ENCODE data around the gene TXNRD1.
"Not testable (repeated sequence)": the region's sequence is repeated elsewhere in the genome, so short reads cannot be mapped to it uniquely, and the experiment has no call there.

TXNRD1 gene

DNA sequence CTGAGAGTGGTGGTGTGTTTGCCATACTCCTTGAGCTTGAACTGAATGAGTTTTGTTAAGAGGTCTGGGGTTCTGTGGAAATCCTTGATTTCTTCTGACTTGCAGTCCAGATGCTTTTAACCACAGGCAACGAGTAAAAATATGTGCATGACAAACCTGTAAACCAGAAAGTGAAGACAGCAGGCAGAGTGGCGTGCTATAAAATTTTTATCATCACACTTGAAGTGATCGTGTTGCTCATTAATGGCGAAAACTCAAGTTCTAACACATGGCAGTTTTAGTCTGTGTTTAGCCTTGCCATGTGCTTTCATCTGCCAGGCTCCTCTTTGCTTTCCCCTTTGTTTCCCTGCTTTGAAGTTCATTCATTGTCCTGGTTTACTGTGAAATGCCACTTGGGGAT, 28.0 kb downstream of the TXNRD1 start:
- DNase-seq = no peak

DNA sequence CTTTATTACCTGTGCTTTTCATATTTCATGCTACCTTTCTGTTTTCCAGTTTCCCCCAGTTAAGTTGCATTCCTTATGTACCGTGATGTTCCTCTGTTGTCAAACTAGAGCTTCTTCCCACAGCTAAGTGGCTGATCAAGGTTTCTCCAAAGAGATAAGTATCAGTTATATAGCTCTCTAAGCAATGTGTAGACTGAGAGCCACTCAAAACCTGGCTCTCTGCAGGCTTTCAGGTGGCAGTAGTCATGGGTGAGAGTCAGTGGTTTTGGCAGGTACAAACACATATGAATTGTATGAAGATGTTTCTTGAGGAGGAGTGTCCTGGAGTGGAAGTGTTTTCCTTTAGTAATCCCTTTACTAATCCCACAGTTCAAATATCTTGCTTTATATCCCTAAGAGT, 28.4 kb downstream of the TXNRD1 start:
- no peak for DNase-seq

DNA sequence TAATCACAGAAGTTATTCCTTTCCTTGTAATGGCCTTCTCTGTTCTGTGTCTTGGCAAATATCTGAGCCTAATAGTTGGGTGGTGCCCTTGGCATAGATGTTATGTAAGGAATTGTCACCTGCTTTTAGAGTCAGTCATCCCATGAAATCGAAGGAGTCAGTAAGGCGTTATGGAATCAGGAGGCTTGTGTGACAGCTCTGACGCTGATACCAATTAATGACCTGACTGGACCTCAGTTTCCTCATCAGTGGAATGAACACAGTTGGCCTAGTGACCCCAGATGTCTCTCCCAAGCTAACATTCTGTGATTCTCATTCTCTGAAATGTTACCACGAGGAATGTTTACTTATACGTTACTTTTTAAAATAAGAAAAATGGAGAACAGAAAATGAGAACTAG, 32.1 kb downstream of the TXNRD1 start:
- no peak for DNase-seq

DNA sequence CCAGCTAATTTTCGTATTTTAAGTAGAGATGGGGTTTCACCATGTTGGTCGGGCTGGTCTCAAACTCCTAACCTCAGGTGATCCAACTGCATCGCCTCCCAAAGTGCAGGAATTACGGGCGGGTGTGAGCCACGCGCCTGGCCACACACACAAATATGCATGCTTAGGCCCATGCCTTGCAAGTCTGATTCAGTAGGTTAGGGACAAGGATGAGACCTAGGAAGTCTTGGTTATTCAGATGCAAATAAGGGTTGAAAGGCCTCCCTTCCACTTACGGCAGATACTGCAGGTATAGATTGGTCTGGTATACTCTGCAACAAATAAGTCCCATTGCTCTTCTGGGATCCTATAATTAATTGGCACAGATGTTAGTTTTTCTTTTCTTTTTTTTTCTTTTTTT, 32.9 kb downstream of the TXNRD1 start:
- no peak for DNase-seq

DNA sequence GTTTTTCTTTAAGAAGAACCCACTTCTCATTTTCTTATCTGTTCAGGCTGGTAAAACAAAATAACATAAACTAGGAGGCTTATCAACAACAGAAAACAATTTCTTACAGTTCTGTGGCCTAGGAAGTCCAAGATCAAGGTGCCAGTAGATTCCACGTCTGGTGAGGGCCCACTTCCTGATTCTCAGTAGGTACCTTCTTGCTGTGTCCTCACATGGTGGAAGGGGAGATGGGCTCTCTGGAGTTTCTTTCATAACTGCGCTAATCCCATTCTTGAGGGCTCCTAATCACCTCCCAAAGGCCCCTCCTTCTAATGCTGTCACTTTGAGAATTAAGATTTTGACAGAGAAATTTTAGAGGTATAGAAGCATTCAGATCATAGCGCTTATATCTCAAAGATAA, 33.4 kb downstream of the TXNRD1 start:
- no peak for DNase-seq

DNA sequence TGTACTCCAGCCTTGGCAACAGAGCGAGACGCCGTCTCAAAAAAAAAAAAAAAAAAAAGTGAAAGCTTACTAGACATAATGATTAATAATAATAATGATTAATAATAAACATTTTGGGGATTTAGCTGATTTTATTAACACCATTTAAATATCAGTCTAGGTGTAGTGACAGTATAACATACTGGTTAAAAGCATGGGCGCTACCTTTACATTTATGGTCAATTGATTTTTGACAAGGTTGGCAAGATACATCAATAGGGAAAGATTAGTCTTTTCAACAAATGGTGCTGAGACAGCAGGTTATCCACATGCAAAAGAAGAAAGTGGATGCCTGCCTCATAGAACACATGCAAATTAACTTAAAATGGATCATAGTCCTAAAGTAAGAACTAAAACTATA, 34.3 kb downstream of the TXNRD1 start:
- no peak for DNase-seq

DNA sequence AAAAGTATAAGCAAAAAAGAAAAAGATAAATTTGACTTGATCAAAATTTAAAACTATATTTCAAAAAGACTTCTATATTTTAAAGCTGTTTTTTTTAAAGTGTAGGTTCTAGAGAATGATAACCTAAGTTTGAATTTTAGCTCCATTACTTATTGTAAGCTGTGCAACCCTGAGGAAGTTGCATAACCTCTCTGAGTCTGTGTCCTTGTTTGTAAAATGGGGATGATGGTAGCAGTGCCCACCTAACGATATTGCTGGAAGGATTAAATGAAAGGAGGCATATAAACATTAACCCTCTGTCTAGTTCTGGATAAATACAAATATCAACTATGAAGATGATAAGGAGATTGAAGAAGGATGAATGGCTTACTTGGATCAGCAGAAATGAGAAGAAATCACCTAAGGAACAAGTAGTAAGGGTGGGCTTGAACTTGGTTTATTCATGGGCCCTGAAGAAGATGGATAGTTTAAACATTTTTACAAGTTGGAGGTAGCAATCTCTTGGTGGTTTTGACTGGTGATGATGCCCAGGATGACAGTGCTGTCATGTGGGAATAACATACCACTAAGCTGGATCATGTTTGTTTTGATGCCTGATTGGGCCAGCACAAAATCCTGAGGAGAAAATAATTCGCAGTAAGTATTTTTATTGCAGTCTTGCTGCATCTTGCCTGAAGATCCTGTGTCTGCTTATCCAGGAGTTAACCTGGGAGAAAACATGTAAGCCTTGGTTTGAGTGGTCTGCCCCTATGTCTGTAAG, 35.0 kb downstream of the TXNRD1 start:
- DNase-seq = no peak

DNA sequence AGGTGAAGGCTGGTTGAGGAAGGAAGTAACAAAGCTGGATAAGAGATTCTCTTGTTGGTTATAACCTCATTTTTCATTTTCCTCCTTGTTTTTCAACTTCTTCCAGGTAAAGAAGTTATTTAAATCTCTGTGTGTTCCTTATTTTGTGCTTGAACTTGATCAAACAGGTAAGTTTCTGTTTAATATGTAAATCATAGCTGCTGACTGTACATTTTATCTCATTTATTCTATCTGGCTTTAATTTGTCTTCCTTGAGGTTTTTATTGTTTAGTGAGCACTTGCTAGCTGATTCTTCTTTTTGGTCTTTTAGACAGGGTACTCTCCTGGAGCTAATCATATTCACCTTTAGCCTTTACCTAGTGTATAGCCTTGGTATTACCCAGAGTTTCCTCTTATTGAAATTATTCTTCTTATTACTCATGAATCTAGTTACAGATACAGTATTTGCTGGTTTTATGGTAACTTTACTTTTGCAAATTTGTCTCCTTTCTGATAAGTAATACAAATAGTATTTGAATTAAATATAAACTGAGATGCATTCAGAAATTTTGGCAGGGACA, 42.4 kb downstream of the TXNRD1 start:
- DNase-seq = no peak

DNA sequence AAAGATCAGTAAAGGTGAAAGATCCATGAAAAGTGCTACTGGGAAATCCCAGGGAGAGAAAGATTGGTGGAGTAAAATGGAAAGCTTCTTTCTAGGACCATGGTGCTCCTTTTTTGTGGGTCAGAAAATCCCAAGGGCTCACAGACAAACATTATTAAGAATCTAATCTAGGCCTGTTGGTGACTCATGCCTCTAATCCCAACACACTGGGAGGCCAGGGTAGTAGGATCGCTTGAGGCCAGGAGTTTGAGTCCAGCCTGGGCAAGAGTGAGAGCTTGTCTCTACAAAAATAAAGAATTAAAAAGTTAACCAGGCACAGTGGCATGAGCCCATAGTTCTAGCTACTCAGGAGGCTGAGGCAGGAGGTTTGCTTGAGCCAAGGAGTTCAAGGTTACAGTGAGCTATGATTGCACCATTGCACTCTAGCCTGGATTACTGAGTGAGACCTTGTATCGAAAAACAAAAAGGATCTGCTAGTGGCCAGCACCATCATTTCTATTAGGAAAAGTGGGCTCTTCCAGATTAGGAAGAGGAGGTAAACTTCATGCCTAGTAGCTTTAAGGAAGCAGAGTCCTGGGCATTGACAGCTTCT, 43.0 kb downstream of the TXNRD1 start:
- no peak for DNase-seq

DNA sequence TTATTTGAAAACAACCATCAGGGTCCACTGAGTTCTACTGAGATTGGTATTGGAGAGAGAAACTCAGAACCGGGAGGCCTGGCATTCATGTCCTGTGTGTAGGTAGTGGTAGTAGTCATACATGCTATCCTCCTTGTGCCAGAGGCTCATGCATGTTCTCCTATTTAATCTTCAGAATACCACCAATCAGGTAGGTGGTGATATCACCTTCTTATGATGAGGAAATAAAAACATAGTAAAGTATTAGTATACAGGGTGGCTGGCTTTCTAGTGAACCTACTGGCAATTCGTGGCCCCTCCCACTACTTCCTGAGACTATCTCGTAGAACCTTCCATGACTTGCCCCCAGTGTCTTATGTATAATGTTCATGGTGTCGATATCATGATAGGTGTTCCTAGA, 47.4 kb downstream of the TXNRD1 start:
- DNase-seq = no peak

DNA sequence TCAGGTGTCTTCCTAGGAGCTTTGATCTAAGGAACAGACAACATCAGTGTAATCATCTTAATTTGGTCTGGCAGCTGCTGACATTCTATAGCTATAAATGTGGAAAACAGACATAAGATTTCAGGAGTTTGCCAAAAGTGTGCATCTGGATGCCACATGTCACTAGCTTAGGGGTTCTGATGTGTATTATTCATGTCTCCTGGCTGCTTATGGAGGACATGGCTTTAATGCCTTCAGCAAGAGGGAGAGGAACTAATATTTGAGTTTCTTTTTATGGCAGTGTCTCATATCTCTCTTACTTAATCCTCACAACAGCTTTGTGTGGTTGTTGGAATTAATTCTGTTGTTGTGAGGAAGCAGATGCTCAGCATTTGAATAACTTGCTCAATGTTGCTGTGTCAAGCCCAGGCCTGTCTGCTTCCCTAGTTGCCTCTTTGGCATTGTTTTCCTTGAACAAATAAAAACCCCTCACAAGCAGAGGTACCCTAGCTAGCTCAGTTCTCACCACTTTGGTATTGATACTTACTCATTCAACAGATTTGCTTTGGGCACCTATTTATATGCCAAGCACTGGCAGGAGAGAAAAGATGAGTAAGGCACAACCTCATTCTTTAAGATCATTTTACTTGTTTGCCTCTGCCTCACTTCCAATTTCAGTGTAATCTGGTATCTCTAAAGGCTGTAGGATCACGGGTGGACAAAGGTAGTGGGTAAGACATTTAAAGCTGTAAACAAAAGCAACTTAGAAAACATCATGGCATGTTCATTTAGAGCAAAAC, 48.2 kb downstream of the TXNRD1 start:
- DNase-seq = no peak

DNA sequence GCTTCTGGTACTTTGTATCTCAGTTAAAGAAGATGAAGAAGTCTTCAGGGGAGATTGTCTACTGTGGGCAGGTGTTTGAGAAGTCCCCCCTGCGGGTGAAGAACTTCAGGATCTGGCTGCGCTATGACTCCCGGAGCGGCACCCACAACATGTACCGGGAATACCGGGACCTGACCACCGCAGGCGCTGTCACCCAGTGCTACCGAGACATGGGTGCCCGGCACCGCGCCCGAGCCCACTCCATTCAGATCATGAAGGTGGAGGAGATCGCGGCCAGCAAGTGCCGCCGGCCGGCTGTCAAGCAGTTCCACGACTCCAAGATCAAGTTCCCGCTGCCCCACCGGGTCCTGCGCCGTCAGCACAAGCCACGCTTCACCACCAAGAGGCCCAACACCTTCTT, 49.9 kb downstream of the TXNRD1 start:
- not testable (repeated sequence) for DNase-seq

DNA sequence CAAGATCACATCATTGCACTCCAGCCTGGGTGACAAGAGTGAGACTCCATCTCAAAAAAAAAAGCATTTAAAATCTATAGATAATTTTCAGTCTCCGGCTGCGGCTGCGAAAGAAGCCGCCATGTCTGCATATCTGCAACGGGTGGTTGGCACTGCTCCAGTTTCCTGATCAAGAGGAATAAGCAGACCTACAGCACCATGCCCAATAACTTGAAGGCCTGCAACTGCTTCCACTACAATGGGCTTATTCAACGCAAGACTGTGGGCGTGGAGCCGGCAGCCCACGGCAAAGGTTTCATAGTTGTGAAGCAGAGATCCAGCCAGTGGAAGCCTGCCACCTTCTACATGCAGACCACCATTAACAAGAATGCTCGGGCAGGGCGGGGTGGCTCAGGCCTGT, 57.4 kb downstream of the TXNRD1 start:
- DNase-seq = no peak

DNA sequence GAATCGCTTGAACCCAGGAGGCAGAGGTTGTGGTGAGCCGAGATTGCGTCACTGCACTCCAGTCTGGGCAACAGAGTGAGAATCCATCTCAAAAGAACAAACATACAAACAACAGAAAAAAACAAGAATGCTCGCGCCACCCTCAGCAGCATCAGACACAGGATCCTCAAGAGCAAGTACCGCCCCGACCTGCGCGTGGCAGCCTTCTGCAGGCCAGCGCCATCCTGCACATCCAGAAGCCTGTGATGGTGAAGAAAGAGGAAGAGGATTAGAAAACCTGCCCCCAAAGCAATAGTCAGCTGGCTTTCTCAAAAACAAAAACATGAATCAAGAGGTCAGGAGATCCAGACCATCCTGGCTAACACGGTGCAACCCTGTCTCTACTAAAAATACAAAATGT, 57.9 kb downstream of the TXNRD1 start:
- no peak for DNase-seq

DNA sequence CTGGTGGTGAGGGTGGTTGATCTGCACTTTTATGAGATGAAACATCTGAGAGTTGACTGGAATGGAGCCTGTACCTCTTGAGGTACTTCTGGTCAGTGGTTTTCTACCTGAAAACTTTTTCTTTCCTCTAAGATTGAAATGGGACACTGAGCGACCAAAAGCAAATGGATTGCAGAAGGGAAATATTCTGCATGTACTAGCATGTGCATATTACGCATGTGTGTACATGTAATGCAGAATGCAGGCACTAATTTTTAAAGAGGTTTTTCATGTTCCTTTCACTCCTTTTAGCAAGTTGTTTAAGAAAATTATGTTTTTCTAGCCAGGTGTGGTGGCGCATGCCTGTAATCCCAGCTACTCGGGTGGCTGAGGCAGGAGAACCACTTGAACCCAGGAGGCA, 59.2 kb downstream of the TXNRD1 start:
- no peak for DNase-seq

DNA sequence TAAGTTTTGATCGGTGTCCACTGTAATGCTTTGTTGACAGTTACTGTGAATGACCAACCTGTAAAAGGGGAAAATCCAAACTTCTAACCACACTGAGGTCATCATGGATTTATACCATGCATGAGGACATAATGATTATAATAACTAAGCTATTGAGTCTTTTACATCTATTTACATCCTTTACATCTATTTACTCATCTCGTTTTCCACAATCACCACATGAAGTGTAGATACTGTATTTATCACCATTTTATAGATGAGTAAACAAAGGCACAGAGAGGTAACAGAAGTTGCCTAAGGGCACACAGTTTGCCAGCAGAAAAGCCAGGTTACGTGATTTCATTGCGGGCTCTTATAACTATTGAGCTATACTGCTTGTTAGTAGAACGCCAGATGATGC, 60.1 kb downstream of the TXNRD1 start:
- no peak for DNase-seq

DNA sequence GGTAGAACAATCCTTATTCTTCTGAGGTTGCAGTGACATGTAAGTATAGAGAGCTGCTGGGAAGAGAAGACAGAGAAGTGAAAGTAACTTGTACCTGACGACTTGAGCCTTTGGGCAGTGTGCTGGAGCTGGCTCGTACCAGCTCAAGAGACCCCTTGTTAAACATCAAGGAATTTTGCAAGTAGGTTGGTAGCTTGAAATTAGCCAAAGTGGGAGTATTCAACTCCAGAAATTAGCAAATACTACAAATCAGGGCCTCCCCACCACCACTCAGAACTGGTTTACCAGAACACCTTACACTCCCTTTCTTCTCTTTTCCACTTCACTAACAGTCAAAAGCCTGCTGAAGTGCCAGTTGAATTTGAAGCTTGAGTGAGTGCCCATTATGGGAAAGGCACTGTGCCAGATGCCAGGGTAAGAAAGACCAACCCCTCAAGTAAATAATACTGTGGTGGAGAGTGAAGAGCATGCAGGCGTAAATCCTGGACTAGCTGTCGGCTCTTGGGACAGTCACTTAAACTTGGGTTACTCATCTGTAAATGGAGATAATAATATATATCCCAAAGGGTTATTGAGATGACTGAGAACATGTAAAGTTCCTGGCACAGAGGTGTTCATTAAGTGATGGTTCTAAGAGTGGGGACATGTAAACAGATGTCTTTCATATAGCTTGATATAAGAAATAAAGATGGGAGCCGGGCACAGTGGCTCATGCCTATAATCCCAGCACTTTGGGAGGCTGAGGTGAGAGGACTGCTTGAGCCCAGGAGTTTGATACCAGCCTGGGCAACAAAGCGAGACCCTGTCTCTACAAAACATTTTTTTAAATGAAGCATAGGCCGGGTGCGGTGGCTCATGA, 60.9 kb downstream of the TXNRD1 start:
- DNase-seq = no peak

DNA sequence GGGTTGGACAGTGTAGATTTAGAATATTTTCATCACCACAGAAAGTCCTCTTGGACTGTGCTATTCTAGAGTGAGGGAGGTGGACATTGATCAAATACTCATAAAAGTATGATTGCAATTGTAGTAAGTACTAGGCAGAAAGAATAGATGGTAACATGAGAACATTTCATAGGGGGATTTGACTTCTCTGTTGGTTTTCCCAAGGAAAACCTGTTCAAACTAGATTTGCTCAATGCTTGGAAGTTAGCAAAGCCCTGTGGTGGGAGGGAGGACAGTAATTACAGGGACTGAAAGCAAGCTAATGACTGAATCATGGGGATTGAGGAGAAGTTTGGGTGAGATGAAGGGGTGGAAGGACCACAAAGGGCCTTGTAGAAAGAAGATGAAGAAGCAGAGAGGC, 63.6 kb downstream of the TXNRD1 start:
- no peak for DNase-seq

DNA sequence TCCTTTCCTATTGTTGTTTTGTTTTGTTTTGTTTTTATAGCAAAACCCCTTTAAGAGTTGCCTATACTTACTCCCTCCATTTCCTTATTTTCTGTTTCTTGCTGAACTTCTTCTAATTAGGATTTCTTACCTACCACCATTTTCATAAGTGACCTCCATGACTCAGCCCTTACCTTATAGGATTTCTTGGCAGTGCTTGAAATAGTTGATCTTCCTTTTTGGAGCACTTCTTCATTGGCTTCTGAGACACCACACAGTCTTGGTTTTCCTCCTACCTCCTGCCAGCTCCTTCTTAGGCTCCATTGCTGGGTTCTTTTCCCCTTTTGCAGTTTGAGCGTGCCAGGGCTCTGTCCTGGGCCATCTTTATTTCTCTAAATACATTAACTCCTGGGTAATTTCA, 64.5 kb downstream of the TXNRD1 start:
- DNase-seq = no peak

DNA sequence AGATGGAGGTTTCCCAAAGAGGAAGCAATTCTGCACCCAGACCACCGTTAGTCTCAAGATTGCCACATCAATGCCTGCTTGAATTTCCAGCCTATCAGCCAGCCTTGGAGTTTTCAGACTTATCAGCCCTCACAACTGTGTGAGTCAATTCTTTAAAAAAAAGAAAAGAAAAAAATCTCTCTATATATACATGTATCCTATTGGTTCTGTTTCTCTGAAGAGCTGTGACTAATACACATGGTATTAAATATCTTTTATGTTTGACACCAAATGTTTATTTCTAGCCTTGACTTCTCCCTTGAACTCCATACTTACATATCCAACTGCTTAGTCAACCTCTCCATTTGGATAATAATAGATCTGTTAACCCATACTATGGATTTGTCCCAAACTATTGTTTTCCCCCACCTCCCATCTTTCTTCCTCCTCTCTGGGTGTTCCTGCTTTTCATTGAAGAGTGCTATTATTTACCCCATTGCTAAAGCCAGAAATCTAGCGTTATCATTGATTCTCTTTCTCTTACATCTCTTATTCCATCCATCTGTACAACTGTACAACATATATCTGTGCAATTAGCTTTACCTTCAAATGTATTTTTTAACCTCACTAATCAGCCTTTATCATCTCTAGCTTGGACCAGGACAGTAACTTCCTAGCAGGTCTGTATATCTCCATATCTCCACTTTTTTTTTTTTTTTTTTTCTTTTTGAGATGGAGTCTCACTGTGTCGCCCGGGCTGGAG, 65.3 kb downstream of the TXNRD1 start:
- no peak for DNase-seq

DNA sequence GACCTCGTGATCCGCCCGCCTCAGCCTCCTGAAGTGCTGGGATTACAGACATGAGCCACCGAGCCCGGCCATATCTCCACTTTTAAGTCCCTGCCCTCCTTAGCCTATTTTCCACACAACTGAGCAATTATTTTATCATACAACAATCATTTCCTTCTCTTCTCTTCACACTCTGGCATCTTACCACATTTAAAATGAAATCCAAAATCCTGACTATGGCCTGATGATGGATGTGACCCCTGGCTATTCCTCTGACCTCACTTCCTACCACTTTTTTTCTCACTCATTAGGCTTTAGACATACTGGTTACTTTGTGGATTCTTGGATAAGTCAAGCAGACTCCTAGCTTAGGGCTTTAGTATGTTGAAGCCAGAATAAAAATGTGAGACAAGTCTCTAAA, 66.1 kb downstream of the TXNRD1 start:
- no peak for DNase-seq

DNA sequence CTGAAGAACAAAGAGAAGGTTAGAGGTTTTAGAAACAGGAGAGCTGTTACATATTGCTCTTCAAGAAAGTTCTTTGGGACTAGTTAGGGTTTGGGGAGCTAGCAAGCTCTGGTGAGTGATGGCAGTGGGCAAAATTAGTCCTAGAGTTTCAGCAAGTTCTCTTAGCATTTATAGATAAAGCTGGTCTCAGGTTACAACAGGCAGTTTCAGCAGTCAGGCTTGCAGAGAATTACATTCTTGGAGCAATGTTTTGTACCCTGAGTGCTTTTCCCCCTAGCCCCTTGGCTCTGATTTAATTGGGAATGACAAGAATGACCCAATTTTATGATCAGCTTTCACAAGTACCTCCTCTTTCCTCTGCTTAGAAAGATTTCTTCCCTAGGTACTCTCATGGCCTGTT, 66.5 kb downstream of the TXNRD1 start:
- no peak for DNase-seq
